Stimulated activated CD8-positive, alpha-beta memory T cell treated with anti-CD3 and anti-CD28 coated beads, Interleukin-15, amount 100 ng/mL, for 1 hour (primary cell): ENCODE measurements around the gene RAB25.
A peak's percentile ranks its signal among the peaks of the same experiment; 100 is the strongest.
"Not testable (repeated sequence)": the region's sequence is repeated elsewhere in the genome, so short reads cannot be mapped to it uniquely, and the experiment has no call there.

Experiments
- DNase-seq: peaks from one replicate; pipeline ENCODE4 v3.0.0-alpha.2; 2020; ENCODE audit warnings: low read depth

RAB25 gene

GRCh38 chr1:156060937-156061636 is at the start of gene RAB25:
Gene RAB25, plus strand, starts transcription at chr1:156061160. Its CDS starts 241 bp downstream, at chr1:156061401.
- DNase-seq, result no peak

GRCh38 chr1:156012051-156012817 is 48.7 kb upstream of the RAB25 start:
- DNase-seq, result no peak

- no peak for DNase-seq
These were observed 46.1 kb upstream of the RAB25 start for GRCh38 chr1:156014829-156015228.

- no peak for DNase-seq
These were observed 41.0 kb upstream of the RAB25 start for GRCh38 chr1:156019946-156020292.

GRCh38 chr1:156020293-156021092 is 40.5 kb upstream of the RAB25 start, which contains the start of gene SSR2:
Gene SSR2, minus strand, starts transcription at chr1:156020951. Its CDS starts 784 bp downstream, at chr1:156020167.
- DNase-seq, result peak; percentile 74

GRCh38 chr1:156021093-156021428 is 39.9 kb upstream of the RAB25 start:
- DNase-seq, result no peak

- no peak for DNase-seq
These were observed 39.0 kb upstream of the RAB25 start for GRCh38 chr1:156021954-156022353.

GRCh38 chr1:156024801-156025200 is 36.2 kb upstream of the RAB25 start:
- no peak for DNase-seq

GRCh38 chr1:156025876-156026275 is 35.1 kb upstream of the RAB25 start:
- no peak for DNase-seq

- DNase-seq, result no peak
These were observed 34.4 kb upstream of the RAB25 start for GRCh38 chr1:156026588-156026987.

- DNase-seq, result no peak
These were observed 27.9 kb upstream of the RAB25 start for GRCh38 chr1:156033011-156033410.

GRCh38 chr1:156034991-156035390 is 26.0 kb upstream of the RAB25 start:
- DNase-seq, result not testable (repeated sequence)

- no peak for DNase-seq
These were observed 18.1 kb upstream of the RAB25 start for GRCh38 chr1:156042828-156043227.

GRCh38 chr1:156045076-156045475 is 15.9 kb upstream of the RAB25 start:
- DNase-seq, result no peak

GRCh38 chr1:156048663-156049258 is 12.2 kb upstream of the RAB25 start:
- no peak for DNase-seq

GRCh38 chr1:156050376-156050775 is 10.6 kb upstream of the RAB25 start:
- DNase-seq, result no peak

- DNase-seq, result no peak
These were observed 9.8 kb upstream of the RAB25 start for GRCh38 chr1:156051011-156051725.

- peak; percentile 37 for DNase-seq
These were observed 7.8 kb upstream of the RAB25 start for GRCh38 chr1:156052862-156053767.

GRCh38 chr1:156053768-156054499 is 7.0 kb upstream of the RAB25 start, which contains the start of gene UBQLN4:
Gene UBQLN4, minus strand, starts transcription at chr1:156053798. Its CDS starts 97 bp downstream, at chr1:156053701.
- DNase-seq, result peak; percentile 65
